PFSK-1 (cell line): Measurements from ENCODE around the gene AP4M1.

Experiments used
- FOXP2 ChIP-seq: optimal IDR thresholded peaks from 2 replicates; pipeline ENCODE3; 2011; ENCODE audit warnings: borderline replicate concordance, control low read depth, inconsistent platforms; ENCODE audit not compliant: insufficient read depth; ENCODE audit errors: extremely low read length, extremely low read depth
- POLR2AphosphoS5 ChIP-seq: IDR thresholded peaks from 2 replicates; pipeline ENCODE4 v1.6.1; 2012; ENCODE audit warnings: low read depth, mild to moderate bottlenecking, control low read depth, low read length, moderate library complexity
- TAF1 ChIP-seq: IDR thresholded peaks from 2 replicates; pipeline ENCODE4 v1.6.1; 2012; ENCODE audit warnings: low read length, control low read depth, borderline replicate concordance; ENCODE audit not compliant: insufficient read depth
- TF ChIP-seq, protein P1 (sequence below), 2 experiments: IDR thresholded peaks; 2 replicates each; pipeline versions ENCODE4 v1.6.1 to v1.8.0; 2011 to 2012; ENCODE audit warnings: low read depth in 2 of 2, low read length in 2 of 2, control low read depth in 1 of 2, inconsistent platforms in 1 of 2, mild to moderate bottlenecking in 1 of 2, moderate library complexity in 1 of 2; ENCODE audit not compliant: insufficient read depth in 1 of 2

- TF ChIP-seq POLR2AphosphoS5 (no peak), FOXP2 (no peak), TAF1 (no peak)
- TF ChIP-seq, protein P1, sequence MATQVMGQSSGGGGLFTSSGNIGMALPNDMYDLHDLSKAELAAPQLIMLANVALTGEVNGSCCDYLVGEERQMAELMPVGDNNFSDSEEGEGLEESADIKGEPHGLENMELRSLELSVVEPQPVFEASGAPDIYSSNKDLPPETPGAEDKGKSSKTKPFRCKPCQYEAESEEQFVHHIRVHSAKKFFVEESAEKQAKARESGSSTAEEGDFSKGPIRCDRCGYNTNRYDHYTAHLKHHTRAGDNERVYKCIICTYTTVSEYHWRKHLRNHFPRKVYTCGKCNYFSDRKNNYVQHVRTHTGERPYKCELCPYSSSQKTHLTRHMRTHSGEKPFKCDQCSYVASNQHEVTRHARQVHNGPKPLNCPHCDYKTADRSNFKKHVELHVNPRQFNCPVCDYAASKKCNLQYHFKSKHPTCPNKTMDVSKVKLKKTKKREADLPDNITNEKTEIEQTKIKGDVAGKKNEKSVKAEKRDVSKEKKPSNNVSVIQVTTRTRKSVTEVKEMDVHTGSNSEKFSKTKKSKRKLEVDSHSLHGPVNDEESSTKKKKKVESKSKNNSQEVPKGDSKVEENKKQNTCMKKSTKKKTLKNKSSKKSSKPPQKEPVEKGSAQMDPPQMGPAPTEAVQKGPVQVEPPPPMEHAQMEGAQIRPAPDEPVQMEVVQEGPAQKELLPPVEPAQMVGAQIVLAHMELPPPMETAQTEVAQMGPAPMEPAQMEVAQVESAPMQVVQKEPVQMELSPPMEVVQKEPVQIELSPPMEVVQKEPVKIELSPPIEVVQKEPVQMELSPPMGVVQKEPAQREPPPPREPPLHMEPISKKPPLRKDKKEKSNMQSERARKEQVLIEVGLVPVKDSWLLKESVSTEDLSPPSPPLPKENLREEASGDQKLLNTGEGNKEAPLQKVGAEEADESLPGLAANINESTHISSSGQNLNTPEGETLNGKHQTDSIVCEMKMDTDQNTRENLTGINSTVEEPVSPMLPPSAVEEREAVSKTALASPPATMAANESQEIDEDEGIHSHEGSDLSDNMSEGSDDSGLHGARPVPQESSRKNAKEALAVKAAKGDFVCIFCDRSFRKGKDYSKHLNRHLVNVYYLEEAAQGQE (IDR thresholded peaks at IDR 0.05; ENCODE audit: insufficient read depth in 1 of 2, low read depth in 2 of 2, low read length in 2 of 2): no peak
These were observed 27.2 kb downstream of the AP4M1 start for GRCh38 chr7:100128637-100128963.
